ENCODE data around the gene EME2. TPM values are rescaled to one million over a fixed set of nuclear protein-coding genes. Genes with fewer than 3 reads are reported as not detected.
"Not testable (repeated sequence)": the region's sequence is repeated elsewhere in the genome, so short reads cannot be mapped to it uniquely, and the experiment has no call there.

EME2 gene
- total RNA-seq, 1 donor from 2014 or later, result 14.0 TPM

- H3K4me3 ChIP-seq (ENCODE audit: low read depth, low read length), result no peak overlapping the region
- no peak for TF ChIP-seq CTCF (conservative IDR thresholded peaks at IDR 0.05; ENCODE audit: low read depth, low read length)
- no peak for DNase-seq (ENCODE audit: low read depth)
These were observed 43.6 kb upstream of the EME2 start for GRCh38 chr16:1729026-1729425.

- H3K4me3 ChIP-seq (ENCODE audit: low read depth, low read length), result no peak overlapping the region
- no peak for TF ChIP-seq CTCF (conservative IDR thresholded peaks at IDR 0.05; ENCODE audit: low read depth, low read length)
- DNase-seq (ENCODE audit: low read depth), result no peak
These were observed 43.2 kb upstream of the EME2 start for GRCh38 chr16:1729445-1729844.

- H3K4me3 ChIP-seq (ENCODE audit: low read depth, low read length), result no peak overlapping the region
- DNase-seq (ENCODE audit: low read depth), result no peak
- no peak for TF ChIP-seq CTCF (conservative IDR thresholded peaks at IDR 0.05; ENCODE audit: low read depth, low read length)
These were observed 41.5 kb upstream of the EME2 start for GRCh38 chr16:1731073-1731472.

- DNase-seq (ENCODE audit: low read depth), result no peak
- H3K4me3 ChIP-seq (ENCODE audit: low read depth, low read length), result no peak overlapping the region
- no peak for TF ChIP-seq CTCF (conservative IDR thresholded peaks at IDR 0.05; ENCODE audit: low read depth, low read length)
These were observed 41.0 kb upstream of the EME2 start for GRCh38 chr16:1731603-1732002.

GRCh38 chr16:1732071-1732470 is 40.5 kb upstream of the EME2 start:
- TF ChIP-seq CTCF (conservative IDR thresholded peaks at IDR 0.05; ENCODE audit: low read depth, low read length), result no peak
- no peak overlapping the region for H3K4me3 ChIP-seq (ENCODE audit: low read depth, low read length)
- DNase-seq (ENCODE audit: low read depth), result no peak

- not testable (repeated sequence) for DNase-seq (ENCODE audit: low read depth)
These were observed 40.0 kb upstream of the EME2 start for GRCh38 chr16:1732551-1732987.

GRCh38 chr16:1734123-1734522 is 38.5 kb upstream of the EME2 start:
- no peak for TF ChIP-seq CTCF (conservative IDR thresholded peaks at IDR 0.05; ENCODE audit: low read depth, low read length)
- DNase-seq (ENCODE audit: low read depth), result no peak
- no peak overlapping the region for H3K4me3 ChIP-seq (ENCODE audit: low read depth, low read length)

More at GRCh38 chr16:1732551-1732987, 40.0 kb upstream of the EME2 start:
- H3K4me3 ChIP-seq (ENCODE audit: low read depth, low read length), result not testable (repeated sequence)

GRCh38 chr16:1734816-1735215 is 37.8 kb upstream of the EME2 start:
- no peak overlapping the region for H3K4me3 ChIP-seq (ENCODE audit: low read depth, low read length)
- no peak for DNase-seq (ENCODE audit: low read depth)
- TF ChIP-seq CTCF (conservative IDR thresholded peaks at IDR 0.05; ENCODE audit: low read depth, low read length), result no peak
